GM19438 (cell line): Measurements from ENCODE around the gene PAXIP1.
A peak's percentile ranks its signal among the peaks of the same experiment; 100 is the strongest.
"Not testable (repeated sequence)": the region's sequence is repeated elsewhere in the genome, so short reads cannot be mapped to it uniquely, and the experiment has no call there.

Experiments used
- ATAC-seq: cut with Tn5 transposase; IDR thresholded peaks from one replicate; pipeline ENCODE4 v1.9.1; 2021; ENCODE audit warnings: low read depth; ENCODE audit not compliant: unreplicated experiment

The PAXIP1 gene, protein sequence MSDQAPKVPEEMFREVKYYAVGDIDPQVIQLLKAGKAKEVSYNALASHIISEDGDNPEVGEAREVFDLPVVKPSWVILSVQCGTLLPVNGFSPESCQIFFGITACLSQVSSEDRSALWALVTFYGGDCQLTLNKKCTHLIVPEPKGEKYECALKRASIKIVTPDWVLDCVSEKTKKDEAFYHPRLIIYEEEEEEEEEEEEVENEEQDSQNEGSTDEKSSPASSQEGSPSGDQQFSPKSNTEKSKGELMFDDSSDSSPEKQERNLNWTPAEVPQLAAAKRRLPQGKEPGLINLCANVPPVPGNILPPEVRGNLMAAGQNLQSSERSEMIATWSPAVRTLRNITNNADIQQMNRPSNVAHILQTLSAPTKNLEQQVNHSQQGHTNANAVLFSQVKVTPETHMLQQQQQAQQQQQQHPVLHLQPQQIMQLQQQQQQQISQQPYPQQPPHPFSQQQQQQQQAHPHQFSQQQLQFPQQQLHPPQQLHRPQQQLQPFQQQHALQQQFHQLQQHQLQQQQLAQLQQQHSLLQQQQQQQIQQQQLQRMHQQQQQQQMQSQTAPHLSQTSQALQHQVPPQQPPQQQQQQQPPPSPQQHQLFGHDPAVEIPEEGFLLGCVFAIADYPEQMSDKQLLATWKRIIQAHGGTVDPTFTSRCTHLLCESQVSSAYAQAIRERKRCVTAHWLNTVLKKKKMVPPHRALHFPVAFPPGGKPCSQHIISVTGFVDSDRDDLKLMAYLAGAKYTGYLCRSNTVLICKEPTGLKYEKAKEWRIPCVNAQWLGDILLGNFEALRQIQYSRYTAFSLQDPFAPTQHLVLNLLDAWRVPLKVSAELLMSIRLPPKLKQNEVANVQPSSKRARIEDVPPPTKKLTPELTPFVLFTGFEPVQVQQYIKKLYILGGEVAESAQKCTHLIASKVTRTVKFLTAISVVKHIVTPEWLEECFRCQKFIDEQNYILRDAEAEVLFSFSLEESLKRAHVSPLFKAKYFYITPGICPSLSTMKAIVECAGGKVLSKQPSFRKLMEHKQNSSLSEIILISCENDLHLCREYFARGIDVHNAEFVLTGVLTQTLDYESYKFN

DNA sequence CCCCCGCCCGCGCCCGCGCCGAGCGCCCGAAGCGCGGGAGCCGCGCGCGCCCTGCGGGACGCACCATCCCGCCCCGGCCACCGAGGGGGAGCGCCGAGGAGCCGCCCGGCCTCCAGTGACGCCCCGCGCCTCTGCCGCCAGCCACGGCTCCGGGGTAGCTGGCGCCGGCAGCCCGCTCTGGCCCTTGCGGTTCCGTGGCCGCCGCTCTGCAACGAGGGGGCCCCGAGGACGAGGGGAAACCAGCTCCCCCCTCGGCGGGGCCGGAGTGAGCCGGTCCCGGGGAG is at the start of gene PAXIP1:
TSS of gene PAXIP1 (minus strand) at position 33 of the 284 bp plus-strand sequence. CDS start 195 bp downstream, outside the sequence.
- ATAC-seq = peak; percentile 63

DNA sequence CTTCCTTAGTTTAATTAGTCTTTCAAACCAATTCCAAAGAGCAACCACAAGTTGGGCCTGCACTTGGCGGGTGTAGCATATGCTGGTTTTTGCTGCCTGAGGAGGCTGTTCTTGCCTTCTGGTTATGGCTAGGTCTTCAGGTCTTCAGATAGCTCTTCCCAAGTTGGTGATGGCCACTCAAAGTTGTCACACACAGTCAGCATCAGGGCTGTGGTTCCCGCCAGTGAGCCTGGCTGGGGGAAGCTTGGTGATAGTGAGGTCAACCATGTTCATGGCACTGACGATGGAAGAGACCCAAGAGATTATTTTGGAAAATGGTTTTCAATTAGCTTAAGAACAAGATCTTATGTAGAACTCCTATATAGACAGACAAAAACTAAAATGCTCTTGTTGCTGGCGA is 48.4 kb upstream of the PAXIP1 start:
- ATAC-seq = no peak

DNA sequence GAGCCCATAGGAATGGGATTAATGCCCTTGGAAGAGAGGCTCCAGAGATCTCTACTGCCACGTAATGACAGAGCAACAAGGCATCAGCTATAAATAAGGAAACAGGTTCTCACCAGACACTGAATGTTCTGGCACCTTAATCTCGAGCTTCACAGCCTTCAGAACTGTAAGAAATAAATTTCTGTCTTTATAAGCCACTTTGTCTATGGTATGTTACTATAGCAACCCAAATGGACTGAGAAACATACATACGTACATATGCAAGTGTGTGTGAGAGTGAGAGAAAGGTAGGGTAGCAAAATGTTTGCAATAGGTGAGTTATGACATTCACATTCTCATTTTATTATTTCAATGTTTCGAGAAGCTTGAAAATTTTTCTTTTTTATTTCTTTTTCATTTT is 45.1 kb upstream of the PAXIP1 start:
- no peak for ATAC-seq

DNA sequence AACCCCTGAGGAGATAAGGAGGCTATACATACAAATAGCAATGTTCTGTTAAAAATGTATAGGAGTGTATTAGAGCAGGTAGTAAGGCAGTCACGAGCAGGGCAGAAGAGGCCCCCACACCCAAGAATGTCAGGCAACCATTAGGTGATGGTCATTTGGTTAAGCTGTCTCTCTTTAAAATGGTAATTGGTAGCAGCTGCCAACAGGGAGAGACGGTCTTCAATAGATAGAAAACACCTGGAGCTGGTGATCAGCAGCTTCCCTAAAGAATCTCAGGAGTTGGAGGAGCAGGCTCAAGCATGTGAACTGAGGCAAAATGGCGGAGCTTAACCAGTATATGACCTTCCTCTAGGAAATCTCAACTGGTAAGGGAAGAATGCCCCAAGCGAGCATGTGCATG is 40.8 kb upstream of the PAXIP1 start:
- ATAC-seq = no peak

DNA sequence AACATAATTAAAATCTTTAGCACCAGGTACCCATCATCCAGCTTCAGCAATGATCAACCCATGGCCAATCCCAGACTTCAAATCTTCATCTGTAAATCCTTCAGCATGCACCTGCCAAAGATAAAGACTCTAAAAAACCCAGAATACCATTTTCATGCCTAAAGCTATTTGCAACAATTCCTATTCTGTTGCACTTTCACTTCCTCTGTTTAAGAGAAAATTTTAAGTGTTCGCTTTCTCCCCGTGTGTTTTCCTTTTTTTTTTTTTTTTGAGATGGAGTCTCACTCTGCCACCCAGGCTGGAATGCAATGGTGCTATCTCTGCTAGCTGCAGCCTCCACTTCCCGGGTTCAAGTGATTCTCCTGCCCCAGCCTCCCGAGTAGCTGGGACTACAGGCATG is 35.4 kb upstream of the PAXIP1 start:
- ATAC-seq = no peak

DNA sequence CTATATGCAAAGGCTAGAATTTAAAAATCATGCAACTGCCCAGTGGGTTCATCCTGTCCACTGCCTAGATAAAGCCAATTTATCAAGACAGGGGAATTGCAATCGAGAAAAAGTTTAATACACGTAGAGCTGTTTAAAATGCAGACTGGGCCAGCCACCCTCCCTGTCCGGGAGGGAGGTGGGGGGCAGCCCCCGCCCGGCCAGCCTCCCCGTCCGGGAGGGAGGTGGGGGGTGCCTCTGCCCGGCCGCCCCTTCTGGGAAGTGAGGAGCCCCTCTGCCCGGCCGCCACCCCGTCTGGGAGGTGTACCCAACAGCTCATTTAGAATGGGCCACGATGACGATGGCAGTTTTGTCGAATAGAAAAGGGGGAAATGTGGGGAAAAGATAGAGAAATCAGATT is 31.6 kb upstream of the PAXIP1 start:
- not testable (repeated sequence) for ATAC-seq

DNA sequence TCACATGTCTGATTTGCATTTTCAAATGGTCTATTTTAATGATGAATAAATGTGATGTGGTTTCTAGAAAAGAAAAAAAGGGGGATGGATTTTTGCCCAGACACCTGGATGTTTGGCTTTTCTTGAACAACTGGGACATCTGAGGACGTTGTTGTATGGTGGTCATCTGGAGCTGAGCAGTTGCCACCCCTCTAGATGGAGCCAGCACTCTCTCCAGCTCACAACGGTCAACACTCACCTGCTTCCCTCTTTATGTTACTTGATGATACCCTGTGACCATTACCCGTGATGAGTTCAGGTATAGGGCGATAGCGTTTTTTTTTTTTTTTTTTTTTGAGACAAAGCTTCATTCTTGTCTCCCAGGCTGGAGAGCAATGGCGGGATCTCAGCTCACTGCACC is 30.1 kb upstream of the PAXIP1 start:
- ATAC-seq = no peak

DNA sequence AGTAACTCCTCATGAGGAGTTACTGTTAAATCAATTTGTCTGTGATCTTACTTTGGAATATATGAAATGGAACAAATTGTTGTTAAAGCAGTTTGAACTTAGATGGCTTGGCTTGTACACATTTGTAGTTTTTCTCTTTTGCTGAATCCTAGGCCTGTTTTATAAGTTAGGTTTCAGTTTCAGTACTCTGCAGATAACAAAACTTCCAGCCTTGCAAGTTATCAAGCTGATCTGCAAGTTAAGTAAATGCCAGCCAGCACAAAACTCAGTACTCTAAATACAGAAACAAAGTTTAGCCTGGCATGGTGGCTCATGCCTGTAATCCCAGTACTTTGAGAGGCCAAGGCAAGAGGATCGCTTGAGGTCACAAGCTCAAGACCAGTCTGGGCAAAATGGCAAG is 25.0 kb upstream of the PAXIP1 start:
- ATAC-seq = no peak

DNA sequence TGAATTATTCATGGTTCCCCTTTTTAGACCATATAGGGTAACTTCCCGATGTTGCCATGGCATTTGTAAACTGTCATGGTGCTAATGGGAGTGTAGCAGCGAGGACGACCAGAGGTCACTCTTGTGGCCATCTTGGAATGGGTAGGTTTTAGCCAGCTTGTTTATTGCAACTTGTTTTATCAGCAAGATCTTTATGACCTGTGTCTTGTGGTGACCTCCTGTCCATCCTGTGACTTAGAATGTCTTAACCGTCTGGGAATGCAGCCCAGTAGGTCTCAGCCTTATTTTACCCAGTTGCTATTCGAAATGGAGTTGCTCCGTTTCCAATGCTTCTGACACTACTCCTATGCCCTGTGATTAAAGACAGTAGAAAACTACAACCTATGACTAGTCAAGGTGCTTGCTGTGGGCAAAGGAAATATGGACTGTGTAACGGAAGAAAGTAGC is 18.8 kb upstream of the PAXIP1 start:
- ATAC-seq = no peak

DNA sequence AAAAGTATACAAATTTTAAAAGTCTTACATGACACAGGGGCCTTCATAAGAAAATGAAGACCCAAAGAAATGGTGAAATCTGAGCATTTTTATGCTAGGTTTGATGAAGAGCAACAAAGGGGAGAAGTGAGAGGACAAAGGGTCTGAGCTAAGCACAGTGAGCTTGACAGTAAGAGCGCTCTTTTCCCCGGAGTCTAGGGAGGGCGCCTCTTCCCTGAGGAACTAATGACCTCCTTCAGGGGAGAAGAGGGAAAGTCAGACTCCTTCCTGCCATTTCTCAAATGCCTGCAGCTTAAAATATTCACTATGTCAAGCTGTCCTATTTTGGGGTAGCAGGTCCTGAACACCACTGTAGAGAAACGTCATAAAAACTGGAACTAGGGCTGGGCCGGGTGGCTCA is 18.1 kb upstream of the PAXIP1 start:
- ATAC-seq = no peak

DNA sequence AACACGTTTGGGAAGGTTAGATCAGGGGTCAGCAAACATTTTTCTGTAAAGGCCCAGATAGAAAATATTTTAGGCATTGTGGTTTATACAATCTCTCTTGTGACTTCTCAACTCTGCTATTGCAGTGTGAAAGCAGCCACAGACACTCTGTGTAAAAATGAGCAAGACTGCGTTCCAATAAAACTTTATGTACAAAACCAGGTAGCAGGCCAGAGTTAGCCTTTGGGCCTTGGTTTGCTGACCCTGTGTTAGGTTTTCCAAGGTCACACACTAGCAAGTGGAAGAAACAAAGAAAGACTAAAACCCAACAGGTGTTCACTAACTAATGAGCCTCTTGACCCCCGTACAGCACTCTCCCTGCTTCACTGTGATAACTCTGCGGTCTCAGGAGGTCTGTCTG is 14.9 kb upstream of the PAXIP1 start:
- ATAC-seq = no peak

DNA sequence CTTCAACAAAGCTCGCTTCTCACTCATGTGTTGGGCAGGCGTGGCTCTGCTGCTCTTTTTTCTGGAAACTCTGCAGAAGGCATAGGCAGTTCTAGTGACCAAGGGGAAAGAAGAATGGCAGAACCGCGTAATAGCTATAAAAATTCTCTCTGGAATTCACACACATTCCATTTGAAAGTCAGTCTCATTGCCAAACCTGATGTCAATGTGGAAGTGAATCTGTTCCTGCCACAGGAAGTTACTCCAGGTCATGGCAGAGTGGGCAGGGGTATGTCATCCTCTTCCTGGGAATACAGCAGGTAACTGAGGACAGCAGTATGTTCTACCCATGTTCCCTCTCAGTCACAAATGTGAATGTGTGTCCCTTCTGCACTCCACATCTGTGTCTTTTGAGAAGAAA is 8.2 kb upstream of the PAXIP1 start:
- no peak for ATAC-seq

DNA sequence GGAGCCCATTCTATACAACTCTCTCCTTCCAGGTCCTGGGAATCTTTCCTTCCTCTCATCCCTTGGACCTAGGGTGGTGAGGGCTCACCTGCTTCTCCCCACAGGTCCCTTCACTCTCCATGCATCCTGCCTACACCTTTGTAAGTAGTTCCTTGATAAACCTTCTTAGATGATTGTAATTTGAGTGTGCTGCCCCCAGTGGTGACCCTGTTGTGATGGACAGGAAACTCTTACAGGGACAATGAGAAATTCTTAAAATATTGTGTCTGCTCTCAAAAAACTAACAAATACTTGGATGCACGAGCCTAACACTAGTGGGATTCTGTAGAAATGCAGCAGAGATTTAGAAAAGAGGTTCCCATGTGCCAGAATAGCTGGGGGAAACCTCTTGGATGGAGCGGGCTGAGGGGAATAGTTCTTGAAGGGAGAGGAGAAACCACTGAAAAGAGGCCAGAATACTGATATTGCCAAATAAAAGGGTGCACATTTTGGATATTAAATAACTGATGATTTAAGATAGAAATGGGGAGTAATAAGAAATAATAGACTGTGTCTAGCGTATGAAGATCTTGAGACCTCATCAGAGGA is 6.7 kb upstream of the PAXIP1 start:
- no peak for ATAC-seq

DNA sequence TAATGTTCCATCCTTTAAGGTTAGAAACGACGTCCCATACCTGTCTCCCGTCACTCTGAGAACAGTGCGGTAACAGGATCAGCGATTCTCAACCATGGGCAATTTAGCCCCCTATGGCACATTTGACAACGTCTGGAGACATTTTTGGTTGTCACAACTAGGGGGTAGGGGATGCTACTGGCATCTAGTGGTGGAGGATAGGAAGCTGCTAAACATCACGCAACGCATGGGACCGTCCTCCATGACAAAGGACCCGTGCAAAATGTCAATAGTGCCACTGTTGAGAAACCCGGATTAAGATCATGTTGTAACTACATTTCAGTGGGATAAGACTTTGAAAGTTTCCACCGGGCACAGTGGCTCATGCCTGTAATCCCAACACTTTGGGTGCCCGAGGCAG is 5.0 kb upstream of the PAXIP1 start:
- no peak for ATAC-seq

DNA sequence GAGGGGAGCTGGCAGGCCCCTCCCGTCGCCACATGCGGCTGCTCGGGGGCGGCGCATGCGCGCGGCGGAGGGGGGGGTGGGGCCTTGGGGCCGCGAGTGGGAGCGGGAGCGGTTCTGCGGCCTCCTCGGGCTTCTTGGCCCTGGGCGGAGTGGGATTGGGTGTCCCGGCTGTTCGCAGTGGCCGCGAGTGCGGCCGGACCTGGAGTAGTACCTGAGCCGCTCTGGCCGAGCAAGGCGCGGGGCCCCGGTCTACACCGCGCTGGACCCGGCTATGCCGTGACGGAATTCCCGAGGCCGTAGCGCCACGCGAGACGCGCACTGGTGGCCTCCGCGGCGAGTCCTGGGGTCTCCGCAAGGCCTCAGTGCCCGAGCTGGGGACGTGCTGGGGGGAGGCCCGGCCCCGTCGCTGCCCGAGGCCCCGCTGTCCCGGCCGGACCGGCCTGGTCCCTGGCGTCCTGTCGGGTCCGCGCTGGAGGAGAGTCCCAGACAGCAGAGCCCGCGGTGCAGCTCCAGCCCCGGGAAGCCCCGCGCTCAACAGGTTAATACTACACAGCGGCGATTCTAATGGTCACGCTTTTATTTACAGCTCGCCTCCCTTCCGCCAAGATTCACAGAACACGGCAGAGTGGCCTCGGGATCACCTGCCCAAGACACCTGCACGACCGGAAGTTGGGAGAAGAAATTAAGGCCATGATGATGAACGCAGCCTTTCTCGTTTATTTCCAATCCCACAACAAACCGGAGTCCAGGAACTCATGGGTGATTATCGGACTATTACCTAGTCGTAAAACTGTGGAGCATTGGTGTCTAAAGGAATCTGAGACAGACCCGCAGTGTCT is 671 bp upstream of the PAXIP1 start:
- ATAC-seq = peak; percentile 60

DNA sequence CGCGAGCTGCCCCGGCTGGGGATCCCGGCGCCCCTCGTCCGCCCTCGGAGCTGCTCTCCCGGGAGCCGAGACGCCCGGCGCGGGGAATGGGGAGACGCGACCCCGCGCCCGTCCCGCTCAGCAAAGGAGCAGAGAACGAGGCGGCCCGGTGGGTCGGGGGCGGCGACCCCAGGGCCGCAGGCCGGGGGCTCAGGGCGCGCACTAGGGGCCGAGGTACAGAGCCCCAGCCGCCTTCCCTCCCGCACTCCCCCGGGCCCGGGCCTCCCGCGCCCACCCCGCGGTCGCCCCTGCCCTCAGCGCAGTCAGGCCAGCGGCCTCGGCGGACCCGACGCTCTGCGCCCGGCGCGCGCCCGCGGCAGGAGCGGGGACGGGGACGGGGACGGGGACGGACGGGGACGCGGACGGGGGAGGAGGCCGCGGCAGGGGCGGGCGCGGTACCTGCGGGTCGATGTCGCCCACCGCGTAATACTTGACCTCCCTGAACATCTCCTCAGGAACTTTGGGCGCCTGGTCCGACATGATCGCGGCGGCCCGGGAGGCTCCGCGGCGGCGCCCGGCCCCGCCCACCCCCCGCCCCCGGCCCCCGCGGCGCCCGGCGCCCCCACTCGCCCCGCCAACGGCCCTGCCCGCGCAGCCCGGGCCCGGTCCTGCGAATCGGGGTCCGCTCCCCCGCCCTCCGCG is 373 bp downstream of the PAXIP1 start:
- peak; percentile 33 for ATAC-seq

DNA sequence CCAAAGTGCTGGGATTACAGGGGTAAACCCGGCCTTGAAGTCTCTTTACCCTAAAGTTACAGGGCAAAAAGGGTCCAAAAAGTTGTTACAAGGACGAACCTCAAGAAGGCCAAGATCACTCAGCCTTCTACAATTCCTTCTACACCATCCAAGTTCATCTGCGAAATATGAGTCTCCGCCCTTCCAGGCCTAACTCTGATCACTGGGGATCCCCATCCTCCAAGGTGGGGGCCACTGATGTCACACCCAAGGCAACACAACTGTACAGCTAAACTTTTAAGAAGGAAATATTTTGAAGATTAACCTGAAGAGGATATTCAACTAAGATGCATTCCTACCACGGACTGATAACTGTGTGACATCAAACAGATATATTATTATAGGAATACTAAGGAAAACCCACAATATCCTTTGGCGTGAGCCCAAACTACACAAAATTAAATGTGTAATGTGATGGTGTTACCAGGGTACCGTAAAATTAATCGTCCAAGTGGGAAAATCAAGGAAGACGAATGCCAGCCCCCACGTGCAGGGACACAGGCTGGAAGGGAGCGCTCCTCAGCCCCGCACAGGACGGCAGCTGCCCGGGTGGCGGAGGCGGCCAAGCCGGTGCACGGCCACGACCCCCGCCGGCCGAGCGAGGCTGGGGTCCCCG is 1.0 kb downstream of the PAXIP1 start:
- peak; percentile 15 for ATAC-seq

DNA sequence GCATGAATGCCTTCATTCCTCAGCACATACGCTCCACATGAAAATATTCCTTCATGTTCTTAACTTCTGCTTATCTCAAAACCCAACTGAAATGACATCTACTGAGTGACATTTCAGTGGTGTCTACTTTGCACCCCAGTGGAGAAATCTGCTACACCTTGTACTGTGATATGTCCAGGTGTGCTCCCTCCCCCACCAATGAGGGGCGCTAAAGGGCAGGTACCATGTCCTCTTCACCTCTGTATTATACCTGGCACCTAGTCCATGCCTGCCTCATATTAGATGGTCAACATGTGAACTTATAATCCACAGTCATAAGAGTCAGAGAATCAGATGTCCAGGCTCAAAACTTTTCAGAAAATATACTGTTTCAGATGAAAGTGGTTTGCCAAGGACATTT is 2.1 kb downstream of the PAXIP1 start:
- ATAC-seq = no peak

DNA sequence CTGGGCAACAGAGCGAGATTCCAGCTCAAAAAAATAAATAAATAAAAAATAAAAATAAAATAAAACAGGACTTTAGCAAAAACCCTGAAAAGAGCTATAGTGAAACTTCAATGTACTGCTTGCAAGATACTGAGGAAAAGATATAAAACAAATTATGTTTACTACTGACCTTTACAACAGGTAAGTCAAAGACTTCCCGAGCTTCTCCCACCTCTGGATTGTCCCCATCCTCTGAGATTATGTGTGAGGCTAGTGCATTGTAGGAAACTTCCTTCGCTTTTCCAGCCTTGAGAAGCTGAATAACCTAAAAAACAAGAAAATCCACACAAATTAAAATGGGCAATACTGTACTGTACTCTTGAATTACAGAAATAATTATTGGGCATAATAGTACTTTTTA is 4.4 kb downstream of the PAXIP1 start:
- ATAC-seq = no peak
